Stromal cell of bone marrow (primary cell): Measurements from ENCODE around the gene SP6.

ENCODE experiments used
- DNase-seq: peaks from one replicate; pipeline ENCODE4 v3.0.0-alpha.2; 2012; ENCODE audit warnings: low read depth

The SP6 gene

GRCh38 chr17:47831003-47831933 lies 19.7 kb downstream of the SP6 start, which contains the start of the genes LRRC46 and MRPL10:
Gene LRRC46 (plus strand): TSS chr17:47831670. CDS start chr17:47831990, 320 bp downstream.
Gene MRPL10 (minus strand): TSS chr17:47831541. CDS start chr17:47831511, 30 bp downstream.
- DNase-seq = peak; percentile 87

DNA sequence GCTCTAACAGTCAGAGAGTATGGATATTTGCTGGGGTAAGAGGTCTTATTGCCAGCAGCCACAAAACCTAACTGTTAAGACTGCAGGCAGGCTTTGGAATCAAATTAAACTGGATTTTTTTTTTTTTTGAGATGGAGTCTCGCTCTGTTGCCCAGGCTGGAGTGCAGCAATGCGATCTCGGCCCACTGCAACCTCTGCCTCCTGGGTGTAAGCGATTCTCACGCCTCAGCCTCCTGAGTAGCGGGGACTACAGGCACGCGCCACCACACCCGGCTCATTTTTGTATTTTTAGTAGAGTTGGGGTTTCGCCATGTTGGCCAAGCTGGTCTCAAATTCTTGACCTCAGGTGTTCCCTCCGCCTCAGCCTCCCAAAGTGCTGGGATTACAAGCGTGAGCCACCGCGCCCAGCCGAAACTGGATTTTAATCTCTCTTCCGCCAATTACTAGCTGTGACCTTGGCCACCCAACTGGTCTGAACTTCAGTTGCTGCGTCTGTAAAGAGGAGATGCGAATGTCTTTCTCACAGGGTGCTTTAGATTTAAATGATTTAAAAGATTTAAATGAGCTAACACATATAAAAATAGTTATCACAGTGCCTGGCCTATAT lies 20.5 kb downstream of the SP6 start:
- DNase-seq = no peak

GRCh38 chr17:47829870-47830269 lies 21.1 kb downstream of the SP6 start:
- DNase-seq = no peak

DNA sequence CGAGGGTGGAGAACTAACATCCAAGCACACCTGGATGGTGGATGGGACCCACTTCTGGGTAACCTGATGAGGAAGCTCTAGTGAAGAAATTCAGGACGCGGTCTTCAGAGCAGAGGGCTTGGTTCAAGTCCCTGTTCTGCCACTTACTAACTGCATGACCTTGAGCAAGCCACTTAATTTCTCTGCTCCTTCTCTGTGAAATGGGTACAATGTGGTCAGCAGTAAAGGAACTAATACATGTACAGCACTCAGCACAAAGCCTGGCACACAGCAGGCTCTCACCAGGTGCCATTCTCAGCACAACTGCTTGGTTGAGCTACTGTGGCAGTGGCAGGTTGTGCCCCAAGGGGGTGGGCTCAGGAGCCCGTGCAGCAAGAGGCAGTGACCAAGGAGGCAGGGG lies 27.4 kb downstream of the SP6 start:
- DNase-seq = no peak

GRCh38 chr17:47822785-47823184 lies 28.2 kb downstream of the SP6 start:
- no peak for DNase-seq

DNA sequence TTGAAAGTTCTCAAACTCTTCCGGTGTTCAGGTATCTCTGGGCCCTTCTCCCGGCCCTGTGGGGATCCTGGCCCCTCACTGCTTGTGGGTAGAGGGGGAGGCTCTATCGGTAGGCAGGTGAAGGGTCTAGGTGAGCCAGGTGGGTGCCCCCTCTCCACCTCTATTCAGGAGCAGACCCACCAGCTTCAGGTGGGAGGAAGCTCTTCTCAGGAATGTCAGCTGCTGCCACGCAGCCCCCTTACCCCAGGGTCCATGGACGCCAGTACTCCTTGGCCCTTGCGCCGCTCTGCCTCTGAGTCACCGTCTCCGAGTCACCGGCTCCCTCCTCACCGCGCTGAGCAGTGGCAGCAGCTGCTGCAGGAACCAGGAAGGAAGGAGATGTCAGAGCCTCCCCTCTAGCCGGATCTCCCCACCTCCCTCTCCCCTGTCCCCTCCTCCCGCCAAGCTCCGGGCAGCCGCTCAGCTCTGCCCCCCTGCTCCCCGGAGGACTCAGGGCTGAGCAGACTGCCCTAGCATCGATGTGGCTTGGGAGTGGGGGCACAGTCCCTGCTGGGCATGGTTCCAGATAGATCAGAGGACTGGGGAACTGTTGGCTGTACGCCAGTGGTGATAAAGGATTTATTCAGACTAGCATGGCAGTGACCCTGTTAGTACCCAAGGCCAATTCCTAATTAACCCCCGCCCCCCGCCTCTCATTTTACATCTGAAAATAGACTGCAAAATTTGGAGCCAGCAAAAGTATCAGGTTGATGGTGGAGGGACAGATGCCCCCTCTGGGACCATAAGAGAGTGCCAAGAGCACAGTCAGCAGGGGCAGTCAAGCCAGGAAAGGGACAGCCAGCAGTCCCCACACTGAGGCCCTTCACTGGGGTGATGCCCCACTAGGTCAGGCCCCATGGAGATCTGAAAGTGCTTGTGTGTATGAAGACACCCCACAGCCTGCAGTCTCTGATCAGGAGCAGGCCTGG lies 29.3 kb downstream of the SP6 start, which contains the start of gene OSBPL7:
Gene OSBPL7, minus strand, starts transcription at position 371 of the 968 bp plus-strand sequence. CDS start 1,516 bp downstream, outside the sequence.
- peak; percentile 60 for DNase-seq

DNA sequence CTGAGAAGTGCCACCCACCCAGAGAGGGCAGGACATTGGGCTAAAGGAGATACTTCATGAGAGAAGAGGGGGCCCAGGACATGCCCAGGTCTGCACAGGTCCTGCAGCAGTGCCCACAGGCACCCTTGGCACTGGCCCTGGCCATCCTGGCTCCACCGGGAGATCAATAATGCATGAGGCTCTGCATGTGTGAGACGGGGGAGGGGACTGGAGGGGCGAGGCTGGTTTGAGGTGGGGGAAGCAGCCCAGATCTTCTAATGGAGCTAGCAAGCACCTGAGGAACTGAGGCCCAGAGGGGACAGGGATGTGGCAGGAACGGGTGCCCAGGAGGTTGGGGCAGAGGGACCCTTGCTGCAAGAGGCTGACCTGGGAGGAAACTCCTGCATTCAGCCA lies 29.9 kb downstream of the SP6 start:
- no peak for DNase-seq

GRCh38 chr17:47820033-47820789 lies 30.8 kb downstream of the SP6 start:
- no peak for DNase-seq

GRCh38 chr17:47819475-47819874 lies 31.5 kb downstream of the SP6 start:
- DNase-seq = no peak

DNA sequence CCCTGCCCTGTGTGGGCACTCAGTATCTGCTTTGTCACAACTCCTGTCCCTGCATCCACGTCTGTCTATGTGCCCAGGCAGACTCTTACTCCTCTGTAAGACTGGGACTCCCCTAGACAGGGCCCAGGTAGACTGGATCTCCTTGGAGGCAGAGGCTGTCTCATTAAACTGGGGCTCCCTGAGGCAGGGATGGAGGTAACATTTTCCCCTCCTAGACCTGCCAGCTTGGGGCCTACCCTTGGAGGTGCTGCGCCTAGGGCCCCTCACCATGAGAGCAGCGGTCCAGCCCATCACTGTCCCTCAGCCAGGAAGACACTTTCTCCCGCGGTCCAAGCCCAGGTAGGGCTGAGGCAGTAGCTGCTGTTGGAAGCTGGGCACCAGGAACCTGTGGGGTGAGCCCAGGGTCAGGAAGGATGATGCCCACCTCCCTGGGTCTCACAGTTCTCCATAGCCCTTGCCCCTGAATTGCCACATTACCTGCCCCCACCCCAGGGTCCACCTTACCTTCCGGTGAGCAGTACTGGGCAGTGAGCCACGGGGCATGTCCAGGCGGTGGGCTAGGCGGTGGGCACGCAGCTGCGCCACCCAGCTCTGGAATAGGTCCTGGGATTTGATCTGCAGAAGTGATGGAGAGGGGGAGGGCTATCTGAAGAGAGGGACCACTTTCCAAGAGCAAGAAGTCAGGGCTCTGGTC lies 32.8 kb downstream of the SP6 start:
- no peak for DNase-seq

DNA sequence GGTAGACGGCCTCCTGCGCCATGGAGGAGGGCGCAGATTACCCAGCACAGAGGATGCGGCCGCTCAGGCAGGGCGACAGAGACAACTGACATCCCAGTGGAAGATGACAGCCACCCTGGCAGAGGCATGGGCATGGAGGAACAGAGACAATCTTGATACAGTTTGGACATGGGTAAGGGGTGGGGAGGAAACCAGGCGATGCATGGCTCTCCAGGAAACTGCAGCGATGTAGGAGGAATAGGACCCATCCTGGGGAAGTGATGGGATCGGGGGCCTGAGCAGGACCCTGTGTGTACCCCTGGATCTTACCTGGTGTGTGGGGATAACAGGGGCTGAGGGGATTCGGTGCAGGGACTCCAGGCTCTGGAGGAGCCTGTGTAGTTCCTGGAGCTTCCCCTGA lies 34.0 kb downstream of the SP6 start:
- DNase-seq = no peak

GRCh38 chr17:47816111-47816735 lies 34.7 kb downstream of the SP6 start:
- DNase-seq = no peak

- no peak for DNase-seq
These were observed 35.7 kb downstream of the SP6 start for GRCh38 chr17:47815106-47815918.

DNA sequence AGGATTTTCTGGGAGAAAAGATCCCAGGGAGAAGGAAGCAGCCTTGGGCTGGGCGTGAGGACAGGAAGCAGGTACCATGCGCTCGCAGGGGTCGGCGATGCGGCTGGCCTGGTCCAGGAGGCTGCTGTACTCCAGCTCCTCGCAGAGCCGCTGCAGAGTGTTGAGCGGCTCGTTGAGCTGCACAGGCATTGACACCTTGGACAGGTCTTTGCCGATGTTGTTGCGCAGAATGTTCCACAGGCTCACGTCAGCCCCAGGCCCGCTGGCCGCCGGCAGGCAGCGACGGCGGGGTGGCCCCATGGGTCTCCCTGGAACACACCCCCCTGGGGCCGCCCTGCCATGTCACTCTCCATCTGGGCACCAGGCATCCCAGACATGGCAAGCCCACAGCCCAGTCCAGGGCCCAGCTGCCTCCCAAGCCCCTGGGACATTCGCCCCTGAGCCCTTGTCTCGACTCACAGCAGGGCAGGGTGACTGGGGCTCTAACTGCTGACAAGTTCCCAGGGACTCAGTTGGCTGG lies 37.4 kb downstream of the SP6 start:
- DNase-seq = no peak

GRCh38 chr17:47813077-47813476 lies 37.9 kb downstream of the SP6 start:
- no peak for DNase-seq

GRCh38 chr17:47812146-47812920 lies 38.6 kb downstream of the SP6 start:
- no peak for DNase-seq

GRCh38 chr17:47811709-47812108 lies 39.3 kb downstream of the SP6 start:
- DNase-seq = no peak
